ENCODE results near the gene PLEKHH1. TPM values are rescaled to one million over a fixed set of nuclear protein-coding genes. Genes with fewer than 3 reads are reported as not detected.

The PLEKHH1 gene
- total and polyA plus RNA-seq, 4 experiments from 2014 or later: 0.22 to 1.1 (median 0.41) TPM; not detected in 1

GRCh38 chr14:67556671-67557070 lies 23.6 kb downstream of the PLEKHH1 start:
- H3K27me3 ChIP-seq (ENCODE audit: insufficient read depth, low read length): no peaks in the 10 kb centered on the region
- POLR2A ChIA-PET (ENCODE audit: partially characterized antibody): no interaction called here

GRCh38 chr14:67557118-67557517 lies 24.0 kb downstream of the PLEKHH1 start:
- H3K36me3 Mint-ChIP-seq: no peaks in the 10 kb centered on the region
- Histone ChIP-seq H3K9me3 (ENCODE audit: control insufficient read depth in 1 of 2, low read length in 2 of 2) (no peaks in the 10 kb centered on the region), H3K27me3 (ENCODE audit: insufficient read depth, low read length) (no peaks in the 10 kb centered on the region), H3K27ac (ENCODE audit: low read depth, low read length) (no peak overlapping the region), H3K4me3 (ENCODE audit: low read length in 2 of 2) (no peak overlapping the region), H3K4me1 (ENCODE audit: insufficient read depth, low read length) (no peaks in the 10 kb centered on the region), H3K36me3 (ENCODE audit: insufficient read depth, low read length) (no peaks in the 10 kb centered on the region)
- no peaks in the 10 kb centered on the region for H3K9me3 Mint-ChIP-seq
- DNase-seq: no peak
- no peaks in the 10 kb centered on the region for H3K4me1 Mint-ChIP-seq
- no peak overlapping the region for H3K27ac Mint-ChIP-seq
- intact Hi-C loops (cut with micrococcal nuclease): no loop called here
- no peak overlapping the region for H3K4me3 Mint-ChIP-seq
- CTCF ChIA-PET (ENCODE audit: partially characterized antibody): interaction anchor here (1.4 to 3.5 kb wide), 5 partner anchors 14 to 131 kb away, joined by 3 to 23 read pairs (median 8); no protein-coding TSS in a partner anchor
- POLR2A ChIA-PET (ENCODE audit: partially characterized antibody): no interaction called here
- peaks cover 0 to 4% of the 10 kb centered on the region in 2 donors for H3K27me3 Mint-ChIP-seq

More at GRCh38 chr14:67556671-67557070, 23.6 kb downstream of the PLEKHH1 start:
- H3K27ac Mint-ChIP-seq: no peak overlapping the region
- no peak overlapping the region for H3K4me3 Mint-ChIP-seq
- Histone ChIP-seq H3K9me3 (ENCODE audit: control insufficient read depth in 1 of 2, low read length in 2 of 2) (no peaks in the 10 kb centered on the region), H3K36me3 (ENCODE audit: insufficient read depth, low read length) (no peaks in the 10 kb centered on the region), H3K4me3 (ENCODE audit: low read length in 2 of 2) (no peak overlapping the region), H3K27ac (ENCODE audit: low read depth, low read length) (no peak overlapping the region), H3K4me1 (ENCODE audit: insufficient read depth, low read length) (no peaks in the 10 kb centered on the region)
- H3K4me1 Mint-ChIP-seq: no peaks in the 10 kb centered on the region
- intact Hi-C loops (cut with micrococcal nuclease): no loop called here
- CTCF ChIA-PET (ENCODE audit: partially characterized antibody): interaction anchor here (1.4 to 3.5 kb wide), 4 partner anchors 14 to 130 kb away, joined by 3 to 23 read pairs (median 8); no protein-coding TSS in a partner anchor
- H3K36me3 Mint-ChIP-seq: no peaks in the 10 kb centered on the region
- peaks cover 0 to 4% of the 10 kb centered on the region in 2 donors for H3K27me3 Mint-ChIP-seq
- DNase-seq: no peak
- no peaks in the 10 kb centered on the region for H3K9me3 Mint-ChIP-seq

- ChIA-PET POLR2A (ENCODE audit: partially characterized antibody) (interaction anchor here (1.5 kb wide), 1 partner anchor 14 kb away, joined by 4 read pairs; no protein-coding TSS in a partner anchor), CTCF (ENCODE audit: partially characterized antibody) (interaction anchor here (1.4 to 2.4 kb wide), 3 partner anchors 13 to 130 kb away, joined by 3 to 13 read pairs (median 8); no protein-coding TSS in a partner anchor)
- no peak overlapping the region for H3K27ac ChIP-seq (ENCODE audit: low read depth, low read length)
- H3K36me3 ChIP-seq (ENCODE audit: insufficient read depth, low read length): no peaks in the 10 kb centered on the region
- H3K4me3 ChIP-seq (ENCODE audit: low read length in 2 of 2): no peak overlapping the region
- no peak overlapping the region for H3K27ac Mint-ChIP-seq
- DNase-seq: no peak
- intact Hi-C loops (cut with micrococcal nuclease): no loop called here
- H3K27me3 ChIP-seq (ENCODE audit: insufficient read depth, low read length): no peaks in the 10 kb centered on the region
- no peaks in the 10 kb centered on the region for H3K4me1 ChIP-seq (ENCODE audit: insufficient read depth, low read length)
- H3K4me1 Mint-ChIP-seq: no peaks in the 10 kb centered on the region
- H3K9me3 ChIP-seq (ENCODE audit: control insufficient read depth in 1 of 2, low read length in 2 of 2): no peaks in the 10 kb centered on the region
- H3K36me3 Mint-ChIP-seq: no peaks in the 10 kb centered on the region
- H3K27me3 Mint-ChIP-seq: peaks cover 0 to 4% of the 10 kb centered on the region in 2 donors
- H3K9me3 Mint-ChIP-seq: no peaks in the 10 kb centered on the region
- H3K4me3 Mint-ChIP-seq: no peak overlapping the region
These were observed 24.6 kb downstream of the PLEKHH1 start for GRCh38 chr14:67557656-67558055.

GRCh38 chr14:67559639-67560038 lies 26.5 kb downstream of the PLEKHH1 start:
- no peaks in the 10 kb centered on the region for H3K4me1 Mint-ChIP-seq
- no peak overlapping the region for H3K4me3 Mint-ChIP-seq
- Histone ChIP-seq H3K9me3 (ENCODE audit: control insufficient read depth in 1 of 2, low read length in 2 of 2) (no peaks in the 10 kb centered on the region), H3K36me3 (ENCODE audit: insufficient read depth, low read length) (no peaks in the 10 kb centered on the region), H3K27me3 (ENCODE audit: insufficient read depth, low read length) (no peaks in the 10 kb centered on the region), H3K27ac (ENCODE audit: low read depth, low read length) (no peak overlapping the region), H3K4me3 (ENCODE audit: low read length in 2 of 2) (no peak overlapping the region), H3K4me1 (ENCODE audit: insufficient read depth, low read length) (no peaks in the 10 kb centered on the region)
- intact Hi-C loops (cut with micrococcal nuclease): no loop called here
- POLR2A ChIA-PET (ENCODE audit: partially characterized antibody): no interaction called here
- CTCF ChIA-PET (ENCODE audit: partially characterized antibody): interaction anchor here (14.7 kb wide), 1 partner anchor 132 kb away, joined by 324 read pairs; no protein-coding TSS in a partner anchor
- no peaks in the 10 kb centered on the region for H3K9me3 Mint-ChIP-seq
- H3K27me3 Mint-ChIP-seq: peaks cover 0 to 4% of the 10 kb centered on the region in 2 donors
- no peaks in the 10 kb centered on the region for H3K36me3 Mint-ChIP-seq
- H3K27ac Mint-ChIP-seq: no peak overlapping the region
- no peak for DNase-seq

- H3K27me3 Mint-ChIP-seq: peaks cover 2 to 3% of the 10 kb centered on the region in 2 donors
- intact Hi-C loops (cut with micrococcal nuclease): no loop called here
- no peak for DNase-seq
- H3K27ac ChIP-seq (ENCODE audit: low read depth, low read length): no peak overlapping the region
- no peaks in the 10 kb centered on the region for H3K9me3 Mint-ChIP-seq
- H3K4me1 ChIP-seq (ENCODE audit: insufficient read depth, low read length): no peaks in the 10 kb centered on the region
- H3K4me3 Mint-ChIP-seq: no peak overlapping the region
- no peaks in the 10 kb centered on the region for H3K36me3 Mint-ChIP-seq
- H3K36me3 ChIP-seq (ENCODE audit: insufficient read depth, low read length): no peaks in the 10 kb centered on the region
- no peak overlapping the region for H3K4me3 ChIP-seq (ENCODE audit: low read length in 2 of 2)
- no peak overlapping the region for H3K27ac Mint-ChIP-seq
- H3K27me3 ChIP-seq (ENCODE audit: insufficient read depth, low read length): no peaks in the 10 kb centered on the region
- ChIA-PET CTCF (ENCODE audit: partially characterized antibody) (interaction anchor here (1.8 to 14.7 kb wide), 2 partner anchors 9 to 134 kb away, joined by 10 to 324 read pairs; no protein-coding TSS in a partner anchor), POLR2A (ENCODE audit: partially characterized antibody) (no interaction called here)
- no peaks in the 10 kb centered on the region for H3K9me3 ChIP-seq (ENCODE audit: control insufficient read depth in 1 of 2, low read length in 2 of 2)
- no peaks in the 10 kb centered on the region for H3K4me1 Mint-ChIP-seq
These were observed 29.1 kb downstream of the PLEKHH1 start for GRCh38 chr14:67562025-67562775.

- no peaks in the 10 kb centered on the region for H3K4me1 Mint-ChIP-seq
- no peaks in the 10 kb centered on the region for H3K36me3 Mint-ChIP-seq
- DNase-seq: no peak
- Histone ChIP-seq H3K4me1 (ENCODE audit: insufficient read depth, low read length) (no peaks in the 10 kb centered on the region), H3K27me3 (ENCODE audit: insufficient read depth, low read length) (no peaks in the 10 kb centered on the region), H3K27ac (ENCODE audit: low read depth, low read length) (no peak overlapping the region), H3K36me3 (ENCODE audit: insufficient read depth, low read length) (no peaks in the 10 kb centered on the region), H3K4me3 (ENCODE audit: low read length in 2 of 2) (no peak overlapping the region), H3K9me3 (ENCODE audit: control insufficient read depth in 1 of 2, low read length in 2 of 2) (no peaks in the 10 kb centered on the region)
- POLR2A ChIA-PET (ENCODE audit: partially characterized antibody): no interaction called here
- H3K27ac Mint-ChIP-seq: no peak overlapping the region
- CTCF ChIA-PET (ENCODE audit: partially characterized antibody): interaction anchor here (1.8 to 14.7 kb wide), 2 partner anchors 9 to 135 kb away, joined by 10 to 324 read pairs; no protein-coding TSS in a partner anchor
- no peaks in the 10 kb centered on the region for H3K9me3 Mint-ChIP-seq
- no peak overlapping the region for H3K4me3 Mint-ChIP-seq
- intact Hi-C loops (cut with micrococcal nuclease): no loop called here
- peaks cover 2 to 7% of the 10 kb centered on the region in 2 donors for H3K27me3 Mint-ChIP-seq
These were observed 29.7 kb downstream of the PLEKHH1 start for GRCh38 chr14:67562776-67563150.

DNA sequence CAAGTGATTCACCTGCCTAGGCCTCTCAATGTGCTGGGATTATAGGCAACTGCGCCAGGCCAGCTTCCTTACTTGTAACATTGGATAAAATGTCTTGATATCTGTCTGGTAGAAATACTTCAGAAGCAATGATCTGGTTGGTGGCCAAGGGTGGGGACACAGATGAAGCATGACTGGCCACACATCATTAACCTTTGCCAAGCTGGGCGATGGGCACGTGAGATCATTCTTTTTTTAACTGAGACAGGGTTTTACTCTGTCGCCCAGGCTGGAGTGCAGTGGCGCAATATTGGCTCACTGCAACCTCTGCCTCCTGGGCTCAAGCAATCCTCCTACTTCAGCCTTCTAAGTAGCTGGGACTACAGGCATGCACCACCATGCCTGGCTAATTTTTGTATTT lies 31.1 kb downstream of the PLEKHH1 start:
- Histone ChIP-seq H3K36me3 (ENCODE audit: insufficient read depth, low read length) (no peaks in the 10 kb centered on the region), H3K4me3 (ENCODE audit: low read length in 2 of 2) (no peak overlapping the region), H3K27ac (ENCODE audit: low read depth, low read length) (no peak overlapping the region), H3K9me3 (ENCODE audit: control insufficient read depth in 1 of 2, low read length in 2 of 2) (no peaks in the 10 kb centered on the region), H3K27me3 (ENCODE audit: insufficient read depth, low read length) (no peaks in the 10 kb centered on the region), H3K4me1 (ENCODE audit: insufficient read depth, low read length) (no peaks in the 10 kb centered on the region)
- no peak for DNase-seq
- no peaks in the 10 kb centered on the region for H3K36me3 Mint-ChIP-seq
- intact Hi-C loops (cut with micrococcal nuclease): no loop called here
- H3K27ac Mint-ChIP-seq: no peak overlapping the region
- no peaks in the 10 kb centered on the region for H3K9me3 Mint-ChIP-seq
- no peaks in the 10 kb centered on the region for H3K4me1 Mint-ChIP-seq
- H3K4me3 Mint-ChIP-seq: no peak overlapping the region
- H3K27me3 Mint-ChIP-seq: peaks cover 2 to 7% of the 10 kb centered on the region in 2 donors
- CTCF ChIA-PET (ENCODE audit: partially characterized antibody): interaction anchor here (1.2 to 14.7 kb wide), 2 partner anchors 37 to 136 kb away, joined by 3 to 324 read pairs; no protein-coding TSS in a partner anchor
- POLR2A ChIA-PET (ENCODE audit: partially characterized antibody): interaction anchor here (0.7 kb wide), 1 partner anchor 102 kb away, joined by 3 read pairs; no protein-coding TSS in a partner anchor
